ENCODE measurements around the gene DDN.

Gene DDN

GRCh38 chr12:49031573-49032161 lies 32.5 kb upstream of the DDN start:
- no peak for TF ChIP-seq CTCF (IDR thresholded peaks at IDR 0.05)
- no peak overlapping the region for H3K27ac ChIP-seq
- DNase-seq (ENCODE audit: low spot score): peak; percentile 60
- H3K4me3 ChIP-seq: no peak overlapping the region

GRCh38 chr12:49030714-49031572 lies 31.8 kb upstream of the DDN start:
- peak; percentile 72 for DNase-seq (ENCODE audit: low spot score)
- Histone ChIP-seq H3K27ac (no peak overlapping the region), H3K4me3 (no peak overlapping the region)
- TF ChIP-seq CTCF (IDR thresholded peaks at IDR 0.05): no peak

DNA sequence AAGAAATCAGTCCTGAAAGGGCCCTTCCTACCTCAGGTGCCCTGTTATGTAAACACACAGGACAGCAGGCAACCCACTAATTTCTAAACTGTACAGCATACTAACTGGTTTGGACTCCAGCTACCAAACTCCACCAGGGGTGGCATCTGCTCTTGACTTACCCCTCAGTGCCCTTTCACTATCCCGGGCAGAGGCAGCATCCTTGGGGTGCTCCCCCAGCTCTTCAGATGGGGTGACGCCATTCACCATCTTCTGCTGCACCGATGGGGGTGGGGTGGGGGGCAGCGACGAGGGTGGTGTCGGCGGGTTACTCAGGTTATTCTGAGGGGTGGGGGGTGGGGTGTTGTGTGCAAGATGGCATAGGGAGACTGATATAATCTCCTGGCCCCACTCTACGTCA lies 30.9 kb upstream of the DDN start:
- TF ChIP-seq CTCF (IDR thresholded peaks at IDR 0.05): no peak
- Histone ChIP-seq H3K4me3 (no peak overlapping the region), H3K27ac (no peak overlapping the region)
- no peak for DNase-seq (ENCODE audit: low spot score)

GRCh38 chr12:49028666-49029275 lies 29.6 kb upstream of the DDN start:
- no peak overlapping the region for H3K27ac ChIP-seq
- H3K4me3 ChIP-seq: no peak overlapping the region
- TF ChIP-seq CTCF (IDR thresholded peaks at IDR 0.05): no peak
- DNase-seq (ENCODE audit: low spot score): no peak

GRCh38 chr12:49027846-49028555 lies 28.8 kb upstream of the DDN start:
- DNase-seq (ENCODE audit: low spot score): no peak
- no peak for TF ChIP-seq CTCF (IDR thresholded peaks at IDR 0.05)
- Histone ChIP-seq H3K4me3 (no peak overlapping the region), H3K27ac (no peak overlapping the region)

DNA sequence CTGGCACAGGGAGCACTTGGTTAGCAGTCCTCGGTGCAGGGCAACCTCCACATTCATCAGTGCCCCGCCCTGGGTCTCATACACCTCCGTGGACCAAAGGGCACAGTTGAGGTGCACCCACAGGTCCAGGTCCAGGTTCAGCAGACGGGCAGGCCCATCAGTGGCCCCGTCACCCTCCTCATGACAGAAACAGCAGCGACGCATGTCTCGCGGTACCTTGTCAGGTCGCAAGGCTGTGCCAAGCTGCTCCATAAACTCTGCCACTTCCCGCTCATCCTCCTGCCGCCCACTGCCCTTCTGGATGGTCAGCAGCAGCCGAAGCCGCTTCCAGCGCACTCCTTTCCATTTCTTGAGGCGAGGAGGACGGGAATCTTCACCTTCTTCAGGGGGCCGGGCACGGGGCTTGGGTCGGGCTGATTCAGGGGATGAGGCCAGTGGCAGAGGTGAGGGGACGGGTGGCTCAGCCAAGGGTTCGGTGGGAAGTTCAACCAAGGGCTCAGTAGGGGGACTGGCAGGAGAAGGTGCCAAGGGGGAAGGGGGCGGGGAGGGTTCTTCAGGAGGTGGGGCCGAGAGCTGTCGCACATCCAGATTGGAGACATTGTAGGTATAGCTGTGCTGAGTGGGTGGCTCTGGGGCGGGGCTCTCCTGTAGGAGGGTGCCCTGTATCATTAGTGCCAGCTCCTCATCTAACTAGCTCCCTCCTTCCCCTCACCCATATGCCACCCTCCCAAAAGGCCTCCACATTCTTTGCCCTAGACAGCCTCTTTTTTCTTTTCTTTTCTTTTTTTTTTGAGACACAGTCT lies 27.7 kb upstream of the DDN start:
- Histone ChIP-seq H3K4me3 (no peak overlapping the region), H3K27ac (no peak overlapping the region)
- peak; percentile 67 for DNase-seq (ENCODE audit: low spot score)
- TF ChIP-seq CTCF (IDR thresholded peaks at IDR 0.05): no peak
